Erythroblast (primary cell): ENCODE data around the gene MNX1.

Experiments
- GATA1 ChIP-seq: IDR thresholded peaks from 2 replicates; pipeline ENCODE4 v1.6.1; 2011; ENCODE audit warnings: low read depth, mild to moderate bottlenecking, control low read depth, low read length, moderate library complexity
- POLR2A ChIP-seq: IDR thresholded peaks from 2 replicates; pipeline ENCODE4 v1.6.1; 2011; ENCODE audit warnings: mild to moderate bottlenecking, low read length

DNA sequence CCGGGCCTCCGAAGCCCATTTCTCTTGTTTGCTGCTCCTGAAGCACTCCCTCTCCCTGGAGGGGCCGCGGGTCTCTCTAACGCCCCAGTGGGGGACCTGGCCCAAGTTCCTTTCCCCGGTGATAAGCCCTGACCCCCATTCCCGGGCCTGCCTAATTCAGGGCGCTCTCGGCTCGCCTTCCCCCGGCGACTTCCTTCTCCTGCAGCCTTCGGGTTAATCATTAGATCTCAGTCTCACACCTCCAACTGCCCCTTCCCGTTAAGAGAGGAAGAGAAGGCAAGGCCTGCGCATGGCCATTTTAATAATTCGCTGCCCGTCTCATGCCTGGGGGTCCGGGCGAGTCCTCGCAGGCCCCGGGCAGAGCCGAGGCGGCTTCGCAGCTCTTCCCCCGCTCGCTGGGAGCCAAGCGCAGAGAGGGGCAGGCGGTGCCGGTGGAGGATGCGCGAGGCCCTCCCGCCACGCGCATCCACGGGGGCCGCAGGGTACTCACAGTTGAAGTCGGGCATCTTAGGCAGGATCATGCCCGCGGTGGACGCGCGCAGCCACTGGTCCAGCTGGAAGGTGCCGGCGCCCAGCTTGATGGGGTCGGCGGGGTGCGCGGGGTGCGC is 1.2 kb downstream of the MNX1 start:
- TF ChIP-seq POLR2A (no peak), GATA1 (no peak)
